Suppressor macrophage (primary cell): Measurements from ENCODE around the gene COL7A1.

Experiments
- DNase-seq, 4 experiments: peaks; one replicate each; pipeline ENCODE4 v3.0.0-alpha.2; 2020 to 2022

COL7A1 gene

DNA sequence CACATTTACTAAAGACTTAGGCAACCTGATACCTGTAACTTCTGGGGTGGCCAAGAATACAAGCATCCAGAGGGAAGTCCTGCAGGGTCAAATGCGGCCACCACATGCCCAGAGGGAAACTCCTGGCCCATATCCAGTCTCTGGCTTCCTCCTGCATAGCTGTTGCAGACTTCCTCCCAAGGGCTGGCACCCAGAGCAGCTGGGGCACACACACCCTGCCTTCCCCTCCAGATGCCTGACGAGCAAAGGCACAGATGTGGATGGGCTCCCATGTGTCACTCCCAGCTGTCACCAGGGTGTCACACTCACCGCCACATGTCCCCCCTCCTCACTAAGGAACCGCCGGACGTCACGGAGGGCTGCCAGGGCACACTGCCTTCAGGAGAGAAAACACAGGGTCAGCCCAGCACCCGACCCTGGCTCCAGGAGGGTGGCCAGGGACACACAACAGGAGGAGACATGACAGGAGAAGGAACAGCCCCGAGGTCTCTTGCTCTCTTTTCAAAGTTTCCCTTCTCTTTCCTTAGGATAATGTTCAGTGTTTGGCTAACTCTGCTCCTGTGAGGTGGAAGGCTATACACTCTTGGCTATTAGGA lies 51.8 kb downstream of the COL7A1 start:
- peak; percentile 79 to 88 (median 86) for DNase-seq

DNA sequence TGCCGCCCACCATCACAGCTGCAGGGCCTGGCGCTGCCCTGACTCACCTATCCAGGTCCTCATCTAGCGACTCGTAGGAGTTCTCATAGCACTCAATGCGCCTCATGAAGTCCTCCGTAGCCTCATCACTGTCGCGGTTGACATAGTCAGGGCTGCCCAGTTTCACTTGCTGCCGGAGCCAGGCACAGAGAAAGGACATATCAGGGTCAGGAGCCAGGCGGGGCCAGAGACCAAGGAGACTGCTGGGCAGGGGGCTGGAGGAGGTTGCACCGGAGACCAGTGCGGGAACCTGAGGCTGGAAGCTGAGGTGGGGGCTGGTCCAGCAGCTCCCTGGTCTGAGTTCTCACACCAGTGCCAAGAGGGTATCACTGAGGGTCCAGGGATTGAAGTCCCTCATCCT lies 56.7 kb downstream of the COL7A1 start:
- DNase-seq: no peak

DNA sequence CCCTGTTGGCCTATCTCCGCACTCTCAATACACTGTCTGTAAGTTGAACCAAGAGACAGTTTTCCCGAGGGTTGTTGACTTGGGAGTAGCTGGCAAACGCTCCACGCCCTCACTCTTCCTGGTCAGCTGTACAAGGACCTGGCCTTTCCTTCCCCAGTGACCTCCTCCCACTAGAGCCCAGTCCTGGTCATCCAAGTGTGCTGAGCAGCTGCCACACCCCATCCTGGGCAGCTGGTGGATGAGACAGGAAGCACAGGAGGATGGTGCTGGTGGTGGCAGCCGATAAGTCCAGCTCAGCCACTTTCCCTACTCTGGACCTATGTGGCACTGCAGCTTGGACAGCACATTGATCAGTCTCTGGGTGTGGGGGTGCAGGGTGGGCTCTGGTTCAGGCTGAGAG lies 58.3 kb downstream of the COL7A1 start:
- DNase-seq: no peak

DNA sequence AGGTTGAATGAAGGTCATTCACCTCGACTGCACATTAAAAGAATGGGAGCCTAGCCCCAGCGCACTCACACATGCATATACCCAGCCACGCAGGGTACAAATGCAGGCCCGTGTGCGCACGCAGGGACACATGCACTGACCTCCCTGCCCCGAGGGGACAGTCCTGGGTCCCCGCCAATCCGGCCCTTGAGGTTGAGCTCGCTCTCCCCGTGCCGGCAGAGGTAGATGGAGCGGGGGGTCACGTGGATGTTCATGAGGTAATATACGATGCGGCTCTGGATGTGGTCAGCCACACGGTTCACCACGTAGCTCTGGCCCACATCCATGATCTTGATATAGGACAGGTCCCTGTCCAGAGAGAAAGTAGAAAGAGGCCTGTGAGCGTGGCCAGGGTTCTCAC lies 59.0 kb downstream of the COL7A1 start:
- DNase-seq: no peak

DNA sequence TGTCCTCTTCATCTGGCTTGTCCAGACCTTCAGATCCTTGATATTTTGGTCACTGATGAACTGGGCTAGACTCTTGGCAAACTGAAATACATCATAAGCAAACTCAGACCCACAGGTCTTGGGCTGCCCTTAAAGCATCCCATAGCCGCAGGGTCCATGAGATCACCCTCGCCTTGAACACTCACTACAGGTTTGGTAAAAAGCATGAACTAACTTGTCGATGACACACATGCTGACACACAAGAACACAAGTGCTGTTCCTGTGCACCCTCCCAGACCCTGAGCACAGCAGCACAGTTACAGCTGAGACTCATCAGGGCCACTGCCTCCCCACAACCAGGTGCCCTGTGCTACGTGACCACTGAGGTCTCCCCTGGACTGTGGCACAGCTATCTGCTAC lies 59.6 kb downstream of the COL7A1 start:
- no peak for DNase-seq

DNA sequence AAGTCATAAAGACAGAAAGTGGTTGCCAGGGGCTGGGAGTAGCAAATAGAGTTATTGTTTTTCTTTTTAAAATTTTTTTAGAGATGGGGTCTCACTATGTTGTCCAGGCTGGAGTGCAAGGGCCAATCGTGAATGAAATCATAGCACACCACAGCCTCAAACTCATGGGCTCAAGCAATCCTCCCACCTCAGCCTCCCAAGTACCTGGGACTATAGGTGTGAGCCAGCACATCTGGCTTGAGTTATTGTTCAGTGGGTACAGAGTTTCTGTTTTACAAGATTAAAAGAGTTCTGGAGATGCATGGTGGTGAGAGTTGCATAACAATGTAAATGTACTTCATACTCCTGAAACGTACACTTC lies 62.2 kb downstream of the COL7A1 start:
- no peak for DNase-seq

DNA sequence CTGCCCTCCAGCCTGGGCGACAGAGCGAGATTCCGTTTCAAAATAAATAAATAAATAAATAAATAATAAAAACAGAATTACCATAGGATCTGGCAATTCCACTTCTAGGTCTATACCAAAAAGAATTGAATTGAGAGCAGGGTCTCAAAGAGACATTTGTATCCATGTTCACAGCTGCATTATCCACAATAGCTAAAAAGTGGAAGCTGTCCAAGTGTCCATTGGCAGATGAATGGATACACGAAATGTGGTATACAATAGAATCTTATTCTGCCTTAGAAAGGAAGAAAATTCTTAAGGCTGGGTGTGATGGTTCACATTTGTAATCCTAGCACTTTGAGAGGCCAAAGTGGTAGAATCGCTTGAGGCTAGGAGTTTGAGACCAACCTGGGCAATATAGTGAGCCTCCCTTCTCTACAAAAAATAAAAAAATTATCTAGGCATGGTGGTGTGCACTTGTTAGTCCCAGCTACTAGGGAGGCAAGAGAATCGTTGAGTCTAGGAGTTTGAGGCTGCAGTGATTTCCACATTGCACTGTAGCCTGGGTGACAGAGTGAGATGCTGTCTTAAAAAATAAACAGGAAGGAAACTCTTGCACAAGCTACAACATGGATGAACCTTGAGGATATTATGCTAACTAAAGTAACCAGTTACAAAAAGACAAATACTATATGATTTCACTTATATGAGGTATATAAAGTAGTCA lies 62.7 kb downstream of the COL7A1 start:
- peak; percentile 63 to 80 (median 71) for DNase-seq

DNA sequence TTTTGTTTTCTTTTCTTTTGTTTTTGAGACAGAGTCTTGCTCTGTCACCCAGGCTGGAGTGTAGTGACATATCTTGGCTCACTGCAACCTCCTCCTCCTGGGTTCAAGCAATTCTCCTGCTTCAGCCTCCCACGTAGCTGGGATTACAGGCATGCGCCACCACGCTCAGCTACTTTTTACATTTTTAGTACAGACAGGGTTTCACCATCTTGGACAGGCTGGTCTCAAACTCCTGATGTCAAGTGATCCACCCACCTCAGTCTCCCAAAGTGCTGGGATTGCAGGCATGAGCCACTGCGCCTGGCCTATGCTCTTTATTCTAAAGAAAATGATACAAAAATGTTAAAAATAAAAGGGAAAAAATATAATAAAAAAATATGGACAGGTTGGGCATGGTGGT lies 64.4 kb downstream of the COL7A1 start:
- peak in 3 of 4 experiments; percentile 26 to 37 (median 34) for DNase-seq

DNA sequence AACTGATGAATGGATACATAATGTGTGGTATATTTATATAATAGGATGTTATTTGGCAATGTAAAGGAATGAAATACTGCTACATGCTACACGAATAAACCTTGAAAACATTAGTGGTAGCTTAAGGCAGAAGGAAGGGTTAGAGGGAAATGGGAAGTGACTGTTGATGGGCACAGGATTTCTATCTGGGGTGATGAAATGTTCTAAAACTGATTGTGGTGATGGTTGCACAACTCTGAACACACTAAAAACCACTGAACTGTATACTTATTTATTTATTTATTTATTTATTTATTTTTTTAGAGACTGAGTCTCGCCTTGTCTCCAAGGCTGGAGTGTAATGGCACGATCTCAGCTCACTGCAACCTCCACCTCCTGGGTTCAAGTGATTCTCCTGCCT lies 66.4 kb downstream of the COL7A1 start:
- peak; percentile 47 to 82 (median 68) for DNase-seq

DNA sequence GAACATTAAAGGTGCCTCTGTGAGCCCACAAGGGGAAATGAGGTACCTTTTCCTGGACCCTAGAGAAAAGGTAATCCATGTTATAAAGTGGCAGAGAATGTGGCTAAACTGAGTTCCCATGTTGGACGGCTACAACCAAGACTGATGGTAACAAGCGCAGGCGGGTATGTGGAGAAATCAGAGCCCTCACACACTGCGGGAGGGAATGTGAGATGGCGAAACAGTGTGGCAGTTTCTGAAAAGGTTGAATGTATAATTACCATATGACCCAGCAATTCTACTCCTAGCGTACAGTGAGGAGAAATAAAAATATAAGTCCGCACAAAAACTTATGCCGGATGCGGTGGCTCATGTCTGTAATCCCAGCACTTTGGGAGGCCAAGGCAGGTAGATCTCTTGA lies 67.1 kb downstream of the COL7A1 start:
- DNase-seq: peak; percentile 20 to 71 (median 64)

DNA sequence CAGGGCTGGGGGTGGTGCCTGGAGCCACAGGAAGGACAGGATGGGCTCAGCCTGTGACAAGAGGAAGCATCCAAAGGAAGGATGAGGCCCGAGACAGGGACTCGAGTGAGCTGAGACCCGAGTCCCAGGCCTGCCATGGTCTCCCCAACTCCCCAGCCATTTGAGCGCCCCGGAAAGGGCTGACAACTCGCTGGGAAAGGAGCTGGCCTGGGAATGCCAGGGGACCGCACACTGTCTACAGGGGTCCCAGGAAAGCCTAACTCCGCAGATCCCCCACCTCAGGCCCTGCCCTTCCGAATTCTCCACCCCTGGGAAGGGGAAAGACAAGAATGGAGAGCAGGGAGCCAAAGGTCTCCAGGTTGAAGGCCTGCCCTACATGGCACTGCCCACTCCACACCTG lies 70.2 kb downstream of the COL7A1 start:
- no peak for DNase-seq

DNA sequence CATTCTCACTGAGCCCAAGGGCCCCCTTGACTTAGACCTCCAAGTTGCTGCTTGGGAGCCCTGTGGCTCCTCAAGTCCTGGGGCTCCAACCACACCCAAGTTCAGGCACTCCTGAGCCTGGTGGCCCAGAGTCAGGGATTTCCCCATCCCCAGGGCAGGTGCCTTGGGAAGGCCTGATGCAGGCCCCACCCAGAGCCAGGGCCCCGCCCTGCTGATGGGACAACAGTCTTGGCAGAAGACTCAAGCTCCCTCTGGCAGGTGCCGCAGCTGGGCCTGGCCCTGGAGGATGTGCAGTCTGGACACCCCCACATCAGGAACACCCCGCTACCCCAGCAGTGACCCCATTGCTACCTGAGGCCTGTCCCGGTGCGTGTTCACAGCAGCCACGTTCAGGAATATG lies 73.5 kb downstream of the COL7A1 start:
- no peak for DNase-seq

DNA sequence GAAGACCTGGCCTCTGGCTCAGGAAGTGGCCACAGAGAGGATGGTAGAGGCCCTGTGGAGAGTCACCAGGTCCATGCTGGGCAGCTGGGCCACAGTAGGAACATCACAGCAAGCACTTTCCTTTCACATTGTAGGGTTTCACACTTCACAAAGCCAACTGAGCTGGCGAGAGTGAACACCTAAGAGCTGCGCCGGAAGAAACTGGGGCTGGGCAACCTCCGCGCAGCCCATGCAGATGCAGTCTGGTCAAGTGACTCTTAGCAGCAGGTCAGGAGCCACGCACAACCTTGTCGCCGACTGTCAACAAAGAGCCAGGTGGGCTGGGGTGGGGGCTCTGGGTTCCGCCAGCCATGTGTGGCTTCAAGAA lies 75.9 kb downstream of the COL7A1 start:
- no peak for DNase-seq

DNA sequence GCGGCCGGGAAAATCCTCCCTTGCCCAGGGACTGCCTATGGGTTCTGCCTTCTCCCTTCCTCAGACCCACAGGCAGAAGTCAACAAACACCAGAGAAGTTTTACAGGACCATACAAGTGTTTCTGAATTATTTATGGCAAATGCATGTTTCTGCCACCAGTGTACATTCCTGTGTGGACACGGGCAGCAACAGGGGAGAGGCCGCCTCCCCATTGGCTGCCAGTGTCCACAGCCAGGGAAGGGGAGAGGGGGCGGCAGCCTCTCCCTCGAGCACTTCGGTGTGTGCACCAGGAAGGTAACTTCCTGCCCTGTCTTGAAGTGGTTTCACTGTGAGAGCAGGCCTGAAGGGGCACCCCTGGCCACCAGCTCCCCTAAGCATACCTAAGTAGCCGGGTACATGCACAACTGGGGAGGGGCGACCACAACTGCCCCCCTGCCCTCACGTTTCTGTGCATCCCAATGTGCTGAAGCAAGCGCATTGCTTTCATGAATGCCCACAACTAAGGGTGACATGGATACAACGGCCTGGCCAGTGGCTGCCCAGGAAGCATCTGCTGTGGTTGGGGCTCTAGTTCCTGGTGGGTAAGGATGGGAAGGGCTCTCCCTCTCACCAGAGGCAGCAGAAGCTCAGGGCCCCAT lies 76.4 kb downstream of the COL7A1 start:
- DNase-seq: no peak

DNA sequence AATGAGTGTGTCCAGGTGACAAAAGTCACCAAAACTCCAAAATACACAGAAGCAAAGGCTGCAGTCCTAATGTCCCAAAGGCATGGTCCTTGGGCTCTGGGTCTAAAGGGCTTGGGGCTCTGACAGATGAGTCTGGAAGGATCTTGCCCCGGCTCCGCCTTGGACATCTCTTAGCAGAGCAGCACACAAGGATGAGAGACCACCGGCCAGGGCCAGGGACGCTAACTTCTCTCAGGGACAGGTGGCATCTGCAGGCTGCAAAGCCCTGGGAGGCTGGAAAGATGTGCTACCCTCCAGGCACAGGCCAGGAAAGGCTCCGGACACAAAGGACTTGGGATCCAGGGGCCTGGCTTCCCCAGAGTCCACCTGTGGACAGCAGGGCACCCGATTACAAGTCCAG lies 77.1 kb downstream of the COL7A1 start:
- no peak for DNase-seq

DNA sequence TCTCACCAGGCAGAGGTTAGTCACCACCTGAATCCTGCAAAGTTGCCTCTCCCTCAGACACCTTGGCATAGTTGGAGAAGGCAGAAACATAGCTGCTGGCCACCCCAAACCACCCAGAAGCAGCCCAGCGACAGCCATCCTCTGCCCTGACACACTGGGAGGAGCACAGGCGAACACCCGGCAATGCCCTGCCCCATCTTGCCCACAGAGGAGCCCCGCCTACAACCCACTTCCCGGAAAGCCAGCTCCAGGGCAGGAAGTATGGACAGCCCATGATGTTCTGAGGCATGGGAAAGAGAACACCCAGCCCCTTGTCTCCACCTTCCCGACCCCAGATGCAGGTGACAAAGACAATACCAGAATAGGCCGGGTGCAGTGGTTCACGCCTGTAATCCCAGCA lies 78.6 kb downstream of the COL7A1 start:
- no peak for DNase-seq

DNA sequence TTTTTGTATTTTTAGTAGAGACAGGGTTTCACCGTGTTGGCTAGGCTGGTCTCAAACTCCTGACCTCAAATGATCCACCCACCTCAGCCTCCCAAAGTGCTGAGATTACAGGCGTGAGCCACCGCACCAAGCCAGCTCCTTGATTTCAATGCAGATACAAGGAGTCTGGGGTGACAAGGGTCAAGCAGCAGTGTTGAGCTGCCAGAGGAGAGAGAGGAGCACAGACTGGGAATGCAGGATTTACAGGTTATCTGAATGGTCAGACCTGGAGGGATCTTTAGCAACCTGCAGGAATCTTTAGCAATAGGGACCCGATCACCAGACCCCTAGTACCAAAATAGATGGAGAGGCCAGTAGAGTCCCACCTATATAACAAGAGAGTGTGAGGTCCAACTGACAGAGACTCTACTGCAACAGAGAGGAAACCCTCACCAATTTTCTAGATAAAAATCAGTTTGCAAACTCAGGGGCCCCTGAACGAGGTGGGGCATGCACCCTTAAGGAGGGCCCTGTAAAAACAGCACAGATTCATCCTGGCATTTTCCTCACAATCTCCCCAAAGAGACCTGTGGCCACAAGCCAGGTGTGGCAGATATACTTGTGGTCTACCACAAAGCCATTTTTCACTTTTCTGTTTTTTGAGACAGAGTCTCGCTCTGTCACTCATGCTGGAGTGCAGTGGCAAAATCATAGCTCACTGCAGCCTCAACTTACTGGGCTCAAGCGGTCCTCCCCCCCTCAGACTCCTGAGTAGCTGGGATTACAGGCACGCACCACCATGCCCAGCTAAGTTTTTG lies 80.5 kb downstream of the COL7A1 start:
- DNase-seq: no peak
